ENCODE data around the gene HES5. TPM values are rescaled to one million over a fixed set of nuclear protein-coding genes. Genes with fewer than 3 reads are reported as not detected.

HES5 gene
- total and polyA plus RNA-seq, 2 of the 13 experiments (the other 11 are each of a cell fraction or from before 2014, with no cell fraction given) = not detected

DNA sequence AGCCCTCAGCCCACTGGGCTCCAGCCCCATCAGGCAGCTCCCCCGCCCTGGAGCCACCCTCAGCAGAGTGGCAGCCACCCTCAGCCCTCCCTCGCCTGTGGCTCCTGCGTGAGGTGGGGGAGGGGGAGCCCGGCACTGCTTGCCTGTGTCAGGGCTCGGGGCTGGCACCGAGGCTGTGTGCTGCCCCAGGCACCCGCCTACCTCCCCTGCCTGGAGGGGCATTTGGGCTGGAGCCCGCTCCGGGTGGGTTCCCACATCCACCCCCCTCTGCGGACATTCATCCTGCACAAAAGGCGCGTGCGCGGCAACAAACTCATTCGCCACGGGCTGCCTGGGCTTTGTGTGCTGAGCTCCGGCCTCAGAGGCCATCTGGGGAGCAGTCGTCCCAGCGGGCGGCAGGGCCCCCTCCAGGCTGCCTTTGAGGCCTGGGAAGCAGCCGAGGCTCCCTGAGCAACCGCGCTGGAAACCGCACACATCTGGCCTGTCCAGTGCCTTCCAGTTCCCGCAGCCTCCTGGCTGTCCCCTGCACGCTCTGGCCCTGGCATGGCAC lies 13.6 kb upstream of the HES5 start (continued):
- TF ChIP-seq ARID4A (CRISPR knock-in tag; IDR thresholded peaks at IDR 0.05; ENCODE audit: borderline replicate concordance) (peak; percentile 29; the same call in 1 of the 2 replicates), TRAFD1 (CRISPR knock-in tag; IDR thresholded peaks at IDR 0.05; ENCODE audit: borderline replicate concordance) (no peak), PREB (CRISPR knock-in tag; IDR thresholded peaks at IDR 0.05) (no peak), TAF1 (CRISPR knock-in tag; IDR thresholded peaks at IDR 0.05) (peak; percentile 16; the same call in 1 of the 2 replicates), PLRG1 (conservative IDR thresholded peaks at IDR 0.05) (no peak), SAFB2 (CRISPR knock-in tag; IDR thresholded peaks at IDR 0.05; ENCODE audit: borderline replicate concordance, low read depth) (no peak), MYNN (CRISPR knock-in tag; IDR thresholded peaks at IDR 0.05; ENCODE audit: low read depth) (no peak), ZNF10 (CRISPR knock-in tag; IDR thresholded peaks at IDR 0.05; ENCODE audit: borderline replicate concordance, low read depth) (no peak), HOXA9 (CRISPR knock-in tag; IDR thresholded peaks at IDR 0.05; ENCODE audit: borderline replicate concordance) (no peak), CHCHD3 (CRISPR knock-in tag; IDR thresholded peaks at IDR 0.05) (no peak), GFI1 (CRISPR knock-in tag; IDR thresholded peaks at IDR 0.05; ENCODE audit: borderline replicate concordance) (no peak), ZBTB43 (CRISPR knock-in tag; conservative IDR thresholded peaks at IDR 0.05) (no peak), CHD2 (IDR thresholded peaks at IDR 0.05; ENCODE audit: low read depth, low read length) (no peak), SP5 (CRISPR knock-in tag; IDR thresholded peaks at IDR 0.05; ENCODE audit: borderline replicate concordance, low read depth) (no peak), ESRRA (CRISPR knock-in tag; IDR thresholded peaks at IDR 0.05; ENCODE audit: low read depth) (no peak)
- TF ChIP-seq, protein P1, sequence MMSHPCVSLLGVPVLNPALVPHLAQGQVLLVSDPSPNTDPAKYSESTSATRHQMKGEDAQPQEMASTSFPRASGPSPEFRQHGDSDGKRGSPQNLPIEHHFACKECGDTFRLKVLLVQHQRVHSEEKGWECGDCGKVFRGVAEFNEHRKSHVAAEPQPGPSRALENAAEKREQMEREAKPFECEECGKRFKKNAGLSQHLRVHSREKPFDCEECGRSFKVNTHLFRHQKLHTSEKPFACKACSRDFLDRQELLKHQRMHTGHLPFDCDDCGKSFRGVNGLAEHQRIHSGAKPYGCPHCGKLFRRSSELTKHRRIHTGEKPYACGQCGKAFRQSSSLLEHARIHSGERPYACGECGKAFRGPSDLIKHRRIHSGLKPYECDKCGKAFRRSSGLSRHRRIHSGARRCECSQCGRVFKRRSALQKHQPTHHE (CRISPR knock-in tag; IDR thresholded peaks at IDR 0.05; ENCODE audit: borderline replicate concordance) = no peak
- TF ChIP-seq, protein P2, sequence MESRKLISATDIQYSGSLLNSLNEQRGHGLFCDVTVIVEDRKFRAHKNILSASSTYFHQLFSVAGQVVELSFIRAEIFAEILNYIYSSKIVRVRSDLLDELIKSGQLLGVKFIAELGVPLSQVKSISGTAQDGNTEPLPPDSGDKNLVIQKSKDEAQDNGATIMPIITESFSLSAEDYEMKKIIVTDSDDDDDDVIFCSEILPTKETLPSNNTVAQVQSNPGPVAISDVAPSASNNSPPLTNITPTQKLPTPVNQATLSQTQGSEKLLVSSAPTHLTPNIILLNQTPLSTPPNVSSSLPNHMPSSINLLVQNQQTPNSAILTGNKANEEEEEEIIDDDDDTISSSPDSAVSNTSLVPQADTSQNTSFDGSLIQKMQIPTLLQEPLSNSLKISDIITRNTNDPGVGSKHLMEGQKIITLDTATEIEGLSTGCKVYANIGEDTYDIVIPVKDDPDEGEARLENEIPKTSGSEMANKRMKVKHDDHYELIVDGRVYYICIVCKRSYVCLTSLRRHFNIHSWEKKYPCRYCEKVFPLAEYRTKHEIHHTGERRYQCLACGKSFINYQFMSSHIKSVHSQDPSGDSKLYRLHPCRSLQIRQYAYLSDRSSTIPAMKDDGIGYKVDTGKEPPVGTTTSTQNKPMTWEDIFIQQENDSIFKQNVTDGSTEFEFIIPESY (CRISPR knock-in tag; IDR thresholded peaks at IDR 0.05) = peak; percentile 8; the same call in 1 of the 2 replicates

Measured in HepG2 (cell line).